ENCODE data around the gene POP5.

Gene POP5

DNA sequence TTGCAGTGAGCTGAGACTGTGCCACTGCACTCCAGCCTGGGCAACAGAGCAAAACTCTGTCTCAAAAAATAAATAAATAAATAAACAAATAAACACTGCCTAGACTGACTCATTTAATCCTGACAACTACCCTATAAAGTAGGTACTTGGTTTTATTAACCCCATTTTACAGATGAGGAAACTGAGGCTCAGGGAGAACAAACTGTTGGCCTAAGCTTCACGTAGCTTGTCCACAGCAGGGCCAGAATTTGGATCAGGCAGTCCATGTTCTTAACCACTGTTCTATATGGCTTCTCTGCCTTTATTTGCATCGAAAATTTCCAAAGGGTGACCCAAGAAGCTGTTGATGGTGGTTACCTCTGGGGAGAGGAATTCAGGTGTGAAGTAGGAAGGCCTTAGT lies 5.7 kb upstream of the POP5 start:
- H3K27me3 ChIP-seq (ENCODE audit: control insufficient read depth, insufficient read depth, low read length) = peaks cover 31% of the 10 kb centered on the region
- no peaks in the 10 kb centered on the region for H3K9me3 ChIP-seq (replicated peaks; ENCODE audit: low read length)
- H3K9ac ChIP-seq (ENCODE audit: low read depth, low read length) = no peak overlapping the region
- no peak overlapping the region for H3K4me2 ChIP-seq (ENCODE audit: low read length)
- H3K36me3 ChIP-seq (ENCODE audit: insufficient read depth, low read length) = no peaks in the 10 kb centered on the region
- H3K4me3 ChIP-seq (ENCODE audit: low read length) = no peak overlapping the region
- H3K4me1 ChIP-seq (ENCODE audit: control insufficient read depth, insufficient read depth, low read length) = peaks cover 6% of the 10 kb centered on the region

DNA sequence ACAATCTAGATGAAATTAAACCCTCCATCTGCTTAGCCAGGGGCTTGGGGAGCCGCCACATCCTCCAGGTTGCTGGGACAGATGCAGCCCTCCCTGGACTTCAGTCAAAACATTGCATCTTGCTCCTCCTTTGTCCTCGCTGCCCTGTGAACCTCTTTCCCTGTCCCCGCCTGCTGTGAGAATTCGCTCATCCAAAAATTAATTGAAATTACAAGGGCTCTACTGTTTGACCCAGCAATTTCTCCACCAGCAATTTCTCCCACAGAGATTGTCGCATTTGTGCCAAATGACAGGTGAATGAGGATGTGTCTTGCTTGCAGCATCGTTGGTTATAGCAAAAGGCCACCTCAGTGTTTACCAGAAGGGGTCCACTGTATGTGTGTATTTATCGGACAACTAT lies 5.0 kb upstream of the POP5 start:
- peaks cover 26% of the 10 kb centered on the region for H3K27me3 ChIP-seq (ENCODE audit: control insufficient read depth, insufficient read depth, low read length)
- H3K4me3 ChIP-seq (ENCODE audit: low read length) = no peak overlapping the region
- no peak overlapping the region for H3K4me2 ChIP-seq (ENCODE audit: low read length)
- H3K9me3 ChIP-seq (replicated peaks; ENCODE audit: low read length) = no peaks in the 10 kb centered on the region
- H3K4me1 ChIP-seq (ENCODE audit: control insufficient read depth, insufficient read depth, low read length) = peaks cover 8% of the 10 kb centered on the region
- no peaks in the 10 kb centered on the region for H3K36me3 ChIP-seq (ENCODE audit: insufficient read depth, low read length)
- H3K9ac ChIP-seq (ENCODE audit: low read depth, low read length) = no peak overlapping the region

DNA sequence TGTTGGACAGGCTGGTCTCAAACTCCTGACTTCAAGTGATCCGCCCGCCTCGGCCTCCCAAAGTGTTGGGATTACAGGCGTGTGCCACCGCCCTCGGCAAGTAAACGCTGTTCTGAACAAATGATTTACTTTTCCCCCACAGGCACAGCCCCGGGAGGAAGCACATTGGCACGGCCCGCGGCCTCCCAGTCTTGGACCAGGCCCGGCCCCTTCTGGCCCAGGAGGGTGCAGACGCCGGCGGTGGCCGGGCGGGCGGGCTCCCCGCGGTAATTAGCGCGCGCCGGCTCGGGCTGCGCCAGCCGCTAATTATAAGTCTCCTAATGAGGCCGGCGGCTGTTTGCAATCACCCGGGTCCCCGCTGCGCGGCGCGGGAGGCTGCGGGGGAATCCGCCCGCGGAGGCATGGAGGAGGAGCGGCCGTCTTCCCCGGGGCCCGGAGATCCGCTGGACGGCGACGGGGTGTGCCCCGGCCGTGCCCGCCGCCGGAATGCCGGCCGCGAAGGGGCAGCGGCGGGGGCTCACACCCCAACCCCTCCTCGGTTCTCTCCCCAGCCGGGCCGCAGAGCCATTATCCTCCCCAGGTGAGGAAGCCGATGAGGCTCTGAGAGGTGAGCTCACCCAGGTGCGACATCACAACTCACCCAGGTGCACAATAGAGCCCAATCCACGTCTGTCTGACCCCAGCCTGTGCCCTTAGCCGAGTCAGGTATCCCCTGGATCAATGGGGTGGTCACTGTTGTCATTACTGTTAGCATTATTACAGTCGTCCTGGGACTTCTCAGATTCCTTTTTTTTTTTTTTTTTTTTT lies 3.3 kb upstream of the POP5 start:
- Histone ChIP-seq H3K4me1 (ENCODE audit: control insufficient read depth, insufficient read depth, low read length) (peaks cover 15% of the 10 kb centered on the region), H3K36me3 (ENCODE audit: insufficient read depth, low read length) (peaks cover 1% of the 10 kb centered on the region), H3K4me3 (ENCODE audit: low read length) (peak overlapping the region; percentile 64), H3K4me2 (ENCODE audit: low read length) (peak overlapping the region; percentile 78), H3K9ac (ENCODE audit: low read depth, low read length) (no peak overlapping the region), H3K27me3 (ENCODE audit: control insufficient read depth, insufficient read depth, low read length) (peaks cover 21% of the 10 kb centered on the region), H3K9me3 (replicated peaks; ENCODE audit: low read length) (no peaks in the 10 kb centered on the region)

DNA sequence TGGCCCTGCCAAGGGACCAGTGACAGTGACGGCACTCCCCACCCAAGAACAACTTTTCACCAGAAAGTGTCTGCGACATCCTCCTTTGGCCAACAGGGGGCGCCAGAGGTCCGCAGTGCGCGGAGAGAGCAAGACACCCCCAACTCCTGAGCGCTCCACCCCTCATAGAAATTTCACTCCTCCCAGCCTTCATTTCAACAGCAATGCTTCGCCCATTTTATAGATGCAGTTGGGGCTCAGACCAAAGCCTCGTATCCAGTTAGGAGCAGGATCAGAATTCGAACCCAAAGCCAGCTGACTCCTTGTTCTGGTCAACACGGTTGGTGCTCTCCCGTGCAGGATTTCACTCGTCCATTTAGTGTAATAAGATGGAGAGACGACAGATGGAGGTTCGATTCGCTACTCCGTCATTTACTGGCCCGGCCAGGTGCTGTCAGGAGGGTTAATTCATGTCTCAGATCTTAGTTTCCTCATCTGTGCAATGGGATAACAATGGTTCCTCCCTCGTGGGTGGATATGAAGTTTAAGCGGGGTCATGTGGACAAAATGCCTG lies 2.4 kb upstream of the POP5 start:
- Histone ChIP-seq H3K4me2 (ENCODE audit: low read length) (peak overlapping the region; percentile 67), H3K9me3 (replicated peaks; ENCODE audit: low read length) (no peaks in the 10 kb centered on the region), H3K4me1 (ENCODE audit: control insufficient read depth, insufficient read depth, low read length) (peaks cover 15% of the 10 kb centered on the region), H3K4me3 (ENCODE audit: low read length) (no peak overlapping the region), H3K27me3 (ENCODE audit: control insufficient read depth, insufficient read depth, low read length) (peaks cover 12% of the 10 kb centered on the region), H3K9ac (ENCODE audit: low read depth, low read length) (no peak overlapping the region), H3K36me3 (ENCODE audit: insufficient read depth, low read length) (peaks cover 11% of the 10 kb centered on the region)

DNA sequence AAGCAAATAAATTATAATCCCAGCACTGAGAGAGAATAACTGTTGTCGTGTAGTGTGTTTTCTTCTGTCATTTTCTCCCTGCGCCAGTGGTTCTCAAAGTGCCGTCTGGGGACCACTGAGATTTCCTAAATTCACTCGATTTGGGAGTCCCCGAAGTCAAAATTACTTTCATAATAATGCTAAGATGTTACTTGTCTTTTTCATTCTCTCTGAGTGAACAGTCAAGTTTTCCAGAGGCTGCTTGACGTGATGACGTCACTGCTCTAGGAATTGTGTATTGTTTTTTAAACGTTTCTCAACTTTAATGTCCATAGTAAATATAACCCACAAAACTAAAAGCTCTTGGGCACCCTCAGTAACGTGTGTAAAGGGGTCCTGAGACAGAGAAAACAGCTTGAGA lies 796 bp upstream of the POP5 start:
- peaks cover 4% of the 10 kb centered on the region for H3K27me3 ChIP-seq (ENCODE audit: control insufficient read depth, insufficient read depth, low read length)
- peak overlapping the region; percentile 93 for H3K4me2 ChIP-seq (ENCODE audit: low read length)
- H3K9ac ChIP-seq (ENCODE audit: low read depth, low read length) = peak overlapping the region; percentile 62
- peaks cover 27% of the 10 kb centered on the region for H3K36me3 ChIP-seq (ENCODE audit: insufficient read depth, low read length)
- peaks cover 15% of the 10 kb centered on the region for H3K4me1 ChIP-seq (ENCODE audit: control insufficient read depth, insufficient read depth, low read length)
- H3K9me3 ChIP-seq (replicated peaks; ENCODE audit: low read length) = no peaks in the 10 kb centered on the region
- peak overlapping the region; percentile 90 for H3K4me3 ChIP-seq (ENCODE audit: low read length)

DNA sequence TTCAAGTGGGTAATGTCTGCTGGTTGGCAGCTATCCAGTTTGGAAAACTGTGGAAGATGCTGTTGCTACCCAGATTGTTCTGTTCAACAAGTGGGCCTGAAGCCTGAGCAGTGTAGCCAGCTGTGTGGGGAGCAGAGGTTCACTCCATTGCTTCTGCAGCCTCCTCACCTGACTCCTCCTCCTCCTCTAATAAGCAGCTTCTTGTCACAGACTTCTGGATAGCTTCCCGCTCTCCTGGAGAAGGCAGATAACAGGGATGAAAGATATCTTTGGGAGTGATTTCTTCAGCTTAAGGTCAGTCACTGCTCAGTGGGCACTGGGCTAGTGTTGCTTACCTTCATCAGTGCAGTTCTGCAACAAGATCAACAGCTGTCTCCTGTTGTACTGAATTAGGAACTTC lies 2.0 kb downstream of the POP5 start:
- peaks cover 12% of the 10 kb centered on the region for H3K4me1 ChIP-seq (ENCODE audit: control insufficient read depth, insufficient read depth, low read length)
- peaks cover 51% of the 10 kb centered on the region for H3K36me3 ChIP-seq (ENCODE audit: insufficient read depth, low read length)
- no peak overlapping the region for H3K4me2 ChIP-seq (ENCODE audit: low read length)
- no peak overlapping the region for H3K4me3 ChIP-seq (ENCODE audit: low read length)
- no peaks in the 10 kb centered on the region for H3K27me3 ChIP-seq (ENCODE audit: control insufficient read depth, insufficient read depth, low read length)
- no peak overlapping the region for H3K9ac ChIP-seq (ENCODE audit: low read depth, low read length)
- H3K9me3 ChIP-seq (replicated peaks; ENCODE audit: low read length) = no peaks in the 10 kb centered on the region

DNA sequence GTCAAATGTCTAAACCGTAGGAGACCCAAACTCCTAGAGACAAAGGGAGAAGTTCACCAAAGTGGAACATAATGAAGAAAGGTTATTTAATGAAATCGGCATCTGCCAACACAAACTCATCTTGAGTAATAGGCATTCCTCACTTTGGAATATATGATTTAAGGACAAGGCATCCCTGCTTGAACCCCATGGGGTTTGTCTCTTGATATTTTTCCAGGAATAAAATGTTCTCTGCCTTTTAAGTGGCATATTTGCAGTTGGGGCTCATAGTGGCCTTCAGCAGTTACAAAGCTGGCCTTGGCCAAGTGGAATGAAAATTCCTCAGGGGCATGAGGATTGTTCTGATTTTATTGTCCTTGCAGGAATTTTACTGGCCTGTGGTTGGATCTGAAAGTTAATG lies 7.1 kb downstream of the POP5 start:
- no peak overlapping the region for H3K4me3 ChIP-seq (ENCODE audit: low read length)
- no peaks in the 10 kb centered on the region for H3K27me3 ChIP-seq (ENCODE audit: control insufficient read depth, insufficient read depth, low read length)
- no peaks in the 10 kb centered on the region for H3K9me3 ChIP-seq (replicated peaks; ENCODE audit: low read length)
- no peaks in the 10 kb centered on the region for H3K4me1 ChIP-seq (ENCODE audit: control insufficient read depth, insufficient read depth, low read length)
- peaks cover 88% of the 10 kb centered on the region for H3K36me3 ChIP-seq (ENCODE audit: insufficient read depth, low read length)
- no peak overlapping the region for H3K4me2 ChIP-seq (ENCODE audit: low read length)
- H3K9ac ChIP-seq (ENCODE audit: low read depth, low read length) = no peak overlapping the region

DNA sequence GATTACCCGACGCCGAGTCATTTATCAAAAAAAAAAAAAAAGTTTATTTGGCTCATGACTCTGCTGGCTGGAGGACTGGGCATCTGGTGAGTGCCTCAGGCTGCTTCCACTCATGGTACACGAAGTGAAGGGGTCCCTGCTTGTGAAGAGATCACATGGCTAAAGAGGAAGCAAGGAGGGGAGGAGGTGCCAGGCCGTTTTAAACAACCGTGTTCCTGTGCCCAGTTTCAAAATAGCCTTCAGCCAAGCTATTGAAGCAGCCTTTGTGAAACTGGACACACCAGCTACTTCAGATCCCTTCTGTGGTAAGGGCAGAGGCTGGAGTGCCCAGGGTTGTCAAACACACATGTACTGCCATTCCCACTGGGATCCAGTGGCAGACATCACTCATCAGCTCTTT lies 7.6 kb downstream of the POP5 start:
- H3K9me3 ChIP-seq (replicated peaks; ENCODE audit: low read length) = no peaks in the 10 kb centered on the region
- H3K4me3 ChIP-seq (ENCODE audit: low read length) = no peak overlapping the region
- peaks cover 87% of the 10 kb centered on the region for H3K36me3 ChIP-seq (ENCODE audit: insufficient read depth, low read length)
- no peaks in the 10 kb centered on the region for H3K27me3 ChIP-seq (ENCODE audit: control insufficient read depth, insufficient read depth, low read length)
- no peak overlapping the region for H3K4me2 ChIP-seq (ENCODE audit: low read length)
- H3K9ac ChIP-seq (ENCODE audit: low read depth, low read length) = no peak overlapping the region
- H3K4me1 ChIP-seq (ENCODE audit: control insufficient read depth, insufficient read depth, low read length) = no peaks in the 10 kb centered on the region

DNA sequence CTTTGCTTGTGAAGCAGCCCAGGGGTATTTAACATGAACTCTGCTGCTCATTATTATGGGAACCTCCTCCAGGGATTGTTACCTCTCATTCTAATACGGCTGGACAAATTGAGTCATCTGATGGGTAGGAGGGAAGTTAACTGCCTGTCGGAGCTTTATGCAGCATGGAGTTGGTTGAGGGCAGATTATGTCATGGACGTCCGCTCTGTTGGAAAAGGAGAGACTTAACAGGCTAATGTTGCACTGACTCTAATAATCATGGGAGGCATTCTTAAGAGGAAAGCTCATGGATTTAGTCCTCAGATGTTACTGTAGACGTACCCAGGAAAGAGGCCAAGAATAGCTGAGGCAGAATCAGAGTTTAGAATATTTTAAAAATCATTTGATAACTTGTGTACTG lies 9.9 kb downstream of the POP5 start:
- Histone ChIP-seq H3K4me2 (ENCODE audit: low read length) (no peak overlapping the region), H3K9ac (ENCODE audit: low read depth, low read length) (no peak overlapping the region), H3K27me3 (ENCODE audit: control insufficient read depth, insufficient read depth, low read length) (no peaks in the 10 kb centered on the region), H3K36me3 (ENCODE audit: insufficient read depth, low read length) (peaks cover 79% of the 10 kb centered on the region), H3K4me1 (ENCODE audit: control insufficient read depth, insufficient read depth, low read length) (no peaks in the 10 kb centered on the region), H3K9me3 (replicated peaks; ENCODE audit: low read length) (no peaks in the 10 kb centered on the region), H3K4me3 (ENCODE audit: low read length) (no peak overlapping the region)

DNA sequence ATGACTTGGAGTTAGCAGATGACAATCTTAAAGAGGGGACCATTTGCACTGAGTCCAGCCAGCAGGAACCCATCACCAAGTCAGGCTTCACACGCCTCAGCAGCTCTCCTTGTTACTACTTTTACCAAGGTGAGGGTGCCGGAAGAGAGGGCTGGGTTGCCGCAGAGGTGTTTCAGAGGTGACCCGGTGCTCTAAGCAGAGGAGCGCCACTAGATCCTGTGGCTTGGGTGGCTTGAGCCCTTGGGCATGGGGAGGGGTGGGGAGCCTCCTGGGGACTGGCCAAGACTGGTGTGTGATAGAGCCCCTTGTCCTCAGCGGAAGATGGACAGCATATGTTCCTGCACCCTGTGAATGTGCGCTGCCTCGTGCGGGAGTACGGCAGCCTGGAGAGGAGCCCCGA lies 17.7 kb downstream of the POP5 start:
- Histone ChIP-seq H3K36me3 (ENCODE audit: insufficient read depth, low read length) (peaks cover 68% of the 10 kb centered on the region), H3K4me2 (ENCODE audit: low read length) (no peak overlapping the region), H3K4me1 (ENCODE audit: control insufficient read depth, insufficient read depth, low read length) (no peaks in the 10 kb centered on the region), H3K27me3 (ENCODE audit: control insufficient read depth, insufficient read depth, low read length) (no peaks in the 10 kb centered on the region), H3K4me3 (ENCODE audit: low read length) (no peak overlapping the region), H3K9me3 (replicated peaks; ENCODE audit: low read length) (no peaks in the 10 kb centered on the region), H3K9ac (ENCODE audit: low read depth, low read length) (no peak overlapping the region)

DNA sequence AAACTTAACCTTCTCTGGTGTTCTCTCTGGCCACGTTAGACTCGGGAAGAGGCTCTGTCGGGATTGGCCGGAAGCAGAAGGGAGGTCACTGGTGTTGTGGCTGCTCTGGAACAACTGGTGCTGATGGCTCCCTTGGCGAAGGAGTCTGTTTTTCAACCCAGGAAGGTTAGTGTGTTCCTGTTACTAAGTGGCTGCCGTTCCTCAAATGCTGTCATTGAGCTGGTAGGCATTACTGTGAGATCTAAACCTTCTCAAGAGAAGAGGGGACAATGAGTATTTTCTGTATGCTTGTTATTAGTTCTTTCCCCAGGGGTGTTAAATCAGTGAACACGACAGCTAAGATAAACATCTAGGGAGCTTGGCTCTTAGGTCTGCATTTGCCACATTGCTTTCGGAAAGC lies 18.3 kb downstream of the POP5 start:
- Histone ChIP-seq H3K9me3 (replicated peaks; ENCODE audit: low read length) (no peaks in the 10 kb centered on the region), H3K27me3 (ENCODE audit: control insufficient read depth, insufficient read depth, low read length) (no peaks in the 10 kb centered on the region), H3K9ac (ENCODE audit: low read depth, low read length) (no peak overlapping the region), H3K4me2 (ENCODE audit: low read length) (no peak overlapping the region), H3K4me3 (ENCODE audit: low read length) (no peak overlapping the region), H3K4me1 (ENCODE audit: control insufficient read depth, insufficient read depth, low read length) (no peaks in the 10 kb centered on the region), H3K36me3 (ENCODE audit: insufficient read depth, low read length) (peaks cover 66% of the 10 kb centered on the region)

DNA sequence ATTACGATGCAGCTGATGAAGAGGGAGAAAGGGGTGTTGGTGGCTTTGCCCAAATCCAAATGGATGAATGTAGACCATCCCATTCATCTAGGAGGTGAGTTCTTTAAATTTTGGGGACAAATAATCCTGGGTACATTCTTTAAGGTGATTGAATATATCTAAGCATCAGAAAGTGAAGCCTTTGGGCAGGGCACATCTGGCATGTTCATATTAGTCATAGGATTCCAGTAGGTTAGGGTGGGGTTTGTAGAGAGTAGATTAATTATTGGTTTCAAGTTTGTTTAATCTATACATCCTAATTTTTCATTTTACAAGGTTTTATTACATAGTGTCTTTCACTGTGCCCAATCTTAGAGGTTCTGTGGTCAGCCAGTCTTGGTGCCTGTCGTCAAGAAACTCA lies 23.6 kb downstream of the POP5 start:
- H3K9me3 ChIP-seq (replicated peaks; ENCODE audit: low read length) = no peaks in the 10 kb centered on the region
- no peak overlapping the region for H3K4me2 ChIP-seq (ENCODE audit: low read length)
- H3K27me3 ChIP-seq (ENCODE audit: control insufficient read depth, insufficient read depth, low read length) = no peaks in the 10 kb centered on the region
- H3K4me1 ChIP-seq (ENCODE audit: control insufficient read depth, insufficient read depth, low read length) = no peaks in the 10 kb centered on the region
- H3K36me3 ChIP-seq (ENCODE audit: insufficient read depth, low read length) = peaks cover 54% of the 10 kb centered on the region
- no peak overlapping the region for H3K4me3 ChIP-seq (ENCODE audit: low read length)
- H3K9ac ChIP-seq (ENCODE audit: low read depth, low read length) = no peak overlapping the region

All from skeletal muscle satellite cell (primary cell).